Measurements from ENCODE around the gene DPP6. TPM values are rescaled to one million over a fixed set of nuclear protein-coding genes. Genes with fewer than 3 reads are reported as not detected.

DPP6 gene
- total RNA-seq, 4 donors from 2014 or later: 1.8 to 33.7 (median 6.4) TPM

- Histone ChIP-seq H3K4me1 (no peaks in the 10 kb centered on the region), H3K36me3 (no peaks in the 10 kb centered on the region), H3K4me3 (no peak overlapping the region), H3K9me3 (no peaks in the 10 kb centered on the region), H3K27ac (no peak overlapping the region), H3K27me3 (no peaks in the 10 kb centered on the region)
- intact Hi-C loops (cut with DNase I; ENCODE audit: low total_unique reads): no loop called here
- TF ChIP-seq, protein P1, sequence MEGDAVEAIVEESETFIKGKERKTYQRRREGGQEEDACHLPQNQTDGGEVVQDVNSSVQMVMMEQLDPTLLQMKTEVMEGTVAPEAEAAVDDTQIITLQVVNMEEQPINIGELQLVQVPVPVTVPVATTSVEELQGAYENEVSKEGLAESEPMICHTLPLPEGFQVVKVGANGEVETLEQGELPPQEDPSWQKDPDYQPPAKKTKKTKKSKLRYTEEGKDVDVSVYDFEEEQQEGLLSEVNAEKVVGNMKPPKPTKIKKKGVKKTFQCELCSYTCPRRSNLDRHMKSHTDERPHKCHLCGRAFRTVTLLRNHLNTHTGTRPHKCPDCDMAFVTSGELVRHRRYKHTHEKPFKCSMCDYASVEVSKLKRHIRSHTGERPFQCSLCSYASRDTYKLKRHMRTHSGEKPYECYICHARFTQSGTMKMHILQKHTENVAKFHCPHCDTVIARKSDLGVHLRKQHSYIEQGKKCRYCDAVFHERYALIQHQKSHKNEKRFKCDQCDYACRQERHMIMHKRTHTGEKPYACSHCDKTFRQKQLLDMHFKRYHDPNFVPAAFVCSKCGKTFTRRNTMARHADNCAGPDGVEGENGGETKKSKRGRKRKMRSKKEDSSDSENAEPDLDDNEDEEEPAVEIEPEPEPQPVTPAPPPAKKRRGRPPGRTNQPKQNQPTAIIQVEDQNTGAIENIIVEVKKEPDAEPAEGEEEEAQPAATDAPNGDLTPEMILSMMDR (IDR thresholded peaks at IDR 0.05): no peak
- TF ChIP-seq POLR2AphosphoS5 (IDR thresholded peaks at IDR 0.05): no peak
- TF ChIP-seq POLR2A (IDR thresholded peaks at IDR 0.05): no peak
- no peak for TF ChIP-seq EP300 (IDR thresholded peaks at IDR 0.05; ENCODE audit: low read depth)
- no peak for DNase-seq
- in situ Hi-C loops (cut with MboI; ENCODE audit: low pct_ligation_motif_present in 1 of 4, low pct_unique_long_range_greater_than_20kb in 1 of 4, low sequenced_read_pairs in 3 of 4): no loop called here
- WGBS, 2 donors (ENCODE audit: low coverage in 1 of 2): 71 to 85% methylated on average over 4 to 10 of the region's 10 CpGs
Observed at GRCh38 chr7:154581251-154581890, 529.2 kb downstream of the DPP6 start.

GRCh38 chr7:154583454-154583853 lies 531.3 kb downstream of the DPP6 start:
- Histone ChIP-seq H3K36me3 (no peaks in the 10 kb centered on the region), H3K27ac (no peak overlapping the region), H3K27me3 (no peaks in the 10 kb centered on the region), H3K4me1 (no peaks in the 10 kb centered on the region), H3K9me3 (no peaks in the 10 kb centered on the region), H3K4me3 (no peak overlapping the region)
- in situ Hi-C loops (cut with MboI; ENCODE audit: low pct_ligation_motif_present in 1 of 4, low pct_unique_long_range_greater_than_20kb in 1 of 4, low sequenced_read_pairs in 3 of 4) (no loop called here), intact Hi-C loops (cut with DNase I; ENCODE audit: low total_unique reads) (no loop called here)
- TF ChIP-seq EP300 (IDR thresholded peaks at IDR 0.05; ENCODE audit: low read depth): no peak
- TF ChIP-seq POLR2AphosphoS5 (IDR thresholded peaks at IDR 0.05): no peak
- TF ChIP-seq, protein P1 (IDR thresholded peaks at IDR 0.05): no peak
- TF ChIP-seq POLR2A (IDR thresholded peaks at IDR 0.05): no peak
- no peak for DNase-seq
- WGBS, 2 donors (ENCODE audit: low coverage in 1 of 2): 94% methylated on average over 15 of the region's 15 CpGs; no CpG with 5 or more reads in 1 of the 2 donors

GRCh38 chr7:154584352-154585252 lies 532.4 kb downstream of the DPP6 start:
- WGBS, 2 donors (ENCODE audit: low coverage in 1 of 2): 49 to 53% methylated on average over 6 to 20 of the region's 20 CpGs
- intact Hi-C loops (cut with DNase I; ENCODE audit: low total_unique reads) (no loop called here), in situ Hi-C loops (cut with MboI; ENCODE audit: low pct_ligation_motif_present in 1 of 4, low pct_unique_long_range_greater_than_20kb in 1 of 4, low sequenced_read_pairs in 3 of 4) (no loop called here)
- H3K4me3 ChIP-seq: no peak overlapping the region
- DNase-seq: no peak
- H3K27ac ChIP-seq: peak overlapping the region in 2 of 4 donors; percentile 19 to 27
- H3K9me3 ChIP-seq: no peaks in the 10 kb centered on the region
- H3K36me3 ChIP-seq: no peaks in the 10 kb centered on the region
- no peaks in the 10 kb centered on the region for H3K4me1 ChIP-seq
- H3K27me3 ChIP-seq: no peaks in the 10 kb centered on the region
- TF ChIP-seq POLR2AphosphoS5 (IDR thresholded peaks at IDR 0.05): no peak
- TF ChIP-seq, protein P1 (IDR thresholded peaks at IDR 0.05): peak; percentile 23 to 43 (median 37)

DNA sequence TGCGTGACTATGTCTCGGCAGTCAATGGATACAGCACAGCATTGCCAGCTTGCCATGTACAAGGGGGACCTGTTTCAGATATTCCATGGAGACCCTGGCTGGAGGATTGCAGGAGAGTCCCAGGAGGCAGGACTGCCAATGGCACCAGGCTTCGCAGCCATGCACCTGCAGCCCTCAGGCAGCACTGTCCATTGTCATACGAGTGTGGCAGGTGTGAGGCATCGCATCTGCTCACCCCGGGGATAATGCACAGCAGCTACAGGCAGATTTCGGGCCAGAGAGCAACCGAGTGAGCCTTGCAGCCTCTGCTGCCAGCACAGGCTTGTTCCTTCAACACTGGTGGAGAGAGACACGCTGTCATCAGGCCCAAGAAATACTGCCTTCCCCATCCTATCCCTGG lies 535.6 kb downstream of the DPP6 start:
- H3K36me3 ChIP-seq: no peaks in the 10 kb centered on the region
- no peaks in the 10 kb centered on the region for H3K9me3 ChIP-seq
- no peak overlapping the region for H3K4me3 ChIP-seq
- no peak overlapping the region for H3K27ac ChIP-seq
- TF ChIP-seq EP300 (IDR thresholded peaks at IDR 0.05; ENCODE audit: low read depth): no peak
- TF ChIP-seq, protein P1 (IDR thresholded peaks at IDR 0.05): no peak
- TF ChIP-seq POLR2A (IDR thresholded peaks at IDR 0.05): no peak
- no peak for TF ChIP-seq POLR2AphosphoS5 (IDR thresholded peaks at IDR 0.05)
- H3K4me1 ChIP-seq: no peaks in the 10 kb centered on the region
- no peak for DNase-seq
- intact Hi-C loops (cut with DNase I; ENCODE audit: low total_unique reads): no loop called here
- no peaks in the 10 kb centered on the region for H3K27me3 ChIP-seq
- WGBS, 2 donors (ENCODE audit: low coverage in 1 of 2): 69 to 83% methylated on average over 1 to 6 of the region's 9 CpGs
- in situ Hi-C loops (cut with MboI; ENCODE audit: low pct_ligation_motif_present in 1 of 4, low pct_unique_long_range_greater_than_20kb in 1 of 4, low sequenced_read_pairs in 3 of 4): no loop called here

All from transverse colon (tissue), 4 donors.